Activated CD4-positive, CD25-positive, alpha-beta regulatory T cell treated with anti-CD3 and anti-CD28 coated beads, Interleukin-2, amount 50 U/mL, for 24 hours (primary cell): ENCODE data around the gene OPCML.

Experiments
- ATAC-seq, 2 donors: fragments of 150-1000 bp; cut with Tn5 transposase; one replicate each; pipeline ENCODE4 v1.10.0; 2021; ENCODE audit warnings: mild to moderate bottlenecking in 1 of 2, moderate library complexity in 1 of 2

The OPCML gene

GRCh38 chr11:133118563-133119268, 413.6 kb downstream of the OPCML start:
- ATAC-seq = no peak

GRCh38 chr11:133115099-133115498, 417.2 kb downstream of the OPCML start:
- no peak for ATAC-seq

- ATAC-seq = no peak
These were observed 424.5 kb downstream of the OPCML start for GRCh38 chr11:133107763-133108162.

- no peak for ATAC-seq
These were observed 425.2 kb downstream of the OPCML start for GRCh38 chr11:133107136-133107535.

GRCh38 chr11:133106417-133106816, 425.9 kb downstream of the OPCML start:
- ATAC-seq = no peak

GRCh38 chr11:133104009-133104744, 428.1 kb downstream of the OPCML start:
- ATAC-seq = no peak

GRCh38 chr11:133096981-133097380, 435.3 kb downstream of the OPCML start:
- no peak for ATAC-seq

GRCh38 chr11:133086518-133086917, 445.8 kb downstream of the OPCML start:
- no peak for ATAC-seq

- ATAC-seq = peak; percentile 74 to 84
These were observed 449.3 kb downstream of the OPCML start for GRCh38 chr11:133082841-133083488.

GRCh38 chr11:133082453-133082781, 449.9 kb downstream of the OPCML start:
- no peak for ATAC-seq

GRCh38 chr11:133081730-133082452, 450.4 kb downstream of the OPCML start:
- no peak for ATAC-seq

- ATAC-seq = no peak
These were observed 451.3 kb downstream of the OPCML start for GRCh38 chr11:133081020-133081419.

GRCh38 chr11:133078591-133079404, 453.5 kb downstream of the OPCML start:
- no peak for ATAC-seq

- ATAC-seq = no peak
These were observed 454.3 kb downstream of the OPCML start for GRCh38 chr11:133078012-133078411.

- no peak for ATAC-seq
These were observed 456.9 kb downstream of the OPCML start for GRCh38 chr11:133075351-133075750.

GRCh38 chr11:133072858-133073582, 459.3 kb downstream of the OPCML start:
- ATAC-seq = no peak

GRCh38 chr11:133072378-133072777, 459.9 kb downstream of the OPCML start:
- peak in 1 of 2 donors; percentile 13 for ATAC-seq

GRCh38 chr11:133070791-133071190, 461.5 kb downstream of the OPCML start:
- ATAC-seq = no peak

GRCh38 chr11:133070021-133070713, 462.1 kb downstream of the OPCML start:
- no peak for ATAC-seq

GRCh38 chr11:133065847-133066485, 466.3 kb downstream of the OPCML start:
- ATAC-seq = no peak
